Measurements from ENCODE around the gene SLC24A1. TPM values are rescaled to one million over a fixed set of nuclear protein-coding genes. Genes with fewer than 3 reads are reported as not detected.

Gene SLC24A1
- total RNA-seq, 2 donors from 2014 or later, result 8.9 to 14.5 TPM

DNA sequence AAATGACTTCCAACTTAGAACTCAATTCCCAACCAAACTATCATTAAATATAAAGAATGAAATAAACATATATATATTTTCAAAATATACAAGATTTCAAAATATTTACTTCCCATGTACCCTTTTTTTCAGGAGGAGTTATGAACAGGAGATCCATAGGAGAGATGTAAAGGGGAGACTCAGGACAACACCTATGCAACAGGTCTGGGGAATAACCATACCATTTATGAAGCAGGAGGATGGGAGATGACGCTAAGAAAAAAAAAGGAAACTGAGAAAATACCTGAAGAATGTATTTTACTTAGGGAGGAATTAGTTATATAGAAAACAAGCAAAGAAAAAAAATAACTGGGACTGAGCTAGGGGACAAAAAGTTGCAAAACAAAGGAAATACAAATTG, 34.6 kb upstream of the SLC24A1 start:
- H3K27me3 ChIP-seq (replicated peaks; ENCODE audit: insufficient read depth), result no peaks in the 10 kb centered on the region
- no peaks in the 10 kb centered on the region for H3K4me1 ChIP-seq (replicated peaks)
- H3K36me3 ChIP-seq, result no peaks in the 10 kb centered on the region
- no peak overlapping the region for H3K4me3 ChIP-seq
- WGBS, result 94% methylated on average over 1 of the region's 1 CpG
- no peaks in the 10 kb centered on the region for H3K9me3 ChIP-seq
- DNase-seq (ENCODE audit: low spot score), result no peak
- H3K27ac ChIP-seq, result no peak overlapping the region
- TF ChIP-seq POLR2AphosphoS5 (IDR thresholded peaks at IDR 0.05) (no peak), POLR2A (IDR thresholded peaks at IDR 0.05) (no peak), CTCF (IDR thresholded peaks at IDR 0.05) (no peak)
- intact Hi-C loops (cut with DNase I), result no loop called here

DNA sequence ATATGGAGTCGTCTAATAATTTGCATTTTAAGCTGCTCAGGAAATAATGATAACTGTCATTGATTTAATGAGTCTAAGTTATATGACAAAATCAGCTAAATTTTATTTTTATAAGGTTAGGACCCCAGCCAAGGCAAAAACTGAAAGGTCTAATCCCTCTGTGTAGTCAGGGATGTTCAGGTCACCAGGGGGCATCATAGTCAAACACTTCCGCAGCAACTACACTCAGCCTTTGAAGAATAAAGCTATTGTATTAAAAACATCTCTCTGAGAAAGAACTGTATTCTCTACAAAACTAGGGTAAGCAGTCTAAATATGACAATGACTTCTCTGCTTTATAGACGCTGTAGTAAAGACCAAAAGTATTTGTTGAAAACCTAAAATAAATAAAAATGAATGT, 25.8 kb upstream of the SLC24A1 start:
- no peaks in the 10 kb centered on the region for H3K9me3 ChIP-seq
- intact Hi-C loops (cut with DNase I), result no loop called here
- no peak overlapping the region for H3K27ac ChIP-seq
- H3K36me3 ChIP-seq, result peaks cover 0 to 15% of the 10 kb centered on the region in 2 donors
- TF ChIP-seq POLR2AphosphoS5 (IDR thresholded peaks at IDR 0.05), result no peak
- peak in 1 of 4 experiments; percentile 6 for TF ChIP-seq CTCF (IDR thresholded peaks at IDR 0.05)
- no peaks in the 10 kb centered on the region for H3K27me3 ChIP-seq (replicated peaks; ENCODE audit: insufficient read depth)
- no peak overlapping the region for H3K4me3 ChIP-seq
- no peak for DNase-seq (ENCODE audit: low spot score)
- WGBS, result 67% methylated on average over 3 of the region's 3 CpGs
- no peaks in the 10 kb centered on the region for H3K4me1 ChIP-seq (replicated peaks)

DNA sequence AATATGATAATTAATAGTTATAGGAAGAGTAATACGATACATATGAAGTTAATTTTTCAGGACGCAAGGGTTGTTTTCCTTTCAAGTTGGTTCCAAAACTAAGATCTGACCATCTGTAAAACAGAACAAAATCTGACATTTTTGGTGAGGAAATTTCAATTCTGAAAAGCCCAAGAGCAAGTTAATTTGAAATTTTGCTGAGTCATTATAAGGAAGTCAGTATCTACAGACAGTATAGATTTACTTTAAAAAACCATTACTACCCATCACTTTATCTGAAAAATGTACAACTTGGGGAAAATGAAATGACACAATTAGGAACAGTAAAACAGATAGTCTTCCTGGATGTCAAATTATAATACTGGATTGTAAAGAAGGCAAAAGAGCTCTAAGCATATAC, 23.3 kb upstream of the SLC24A1 start:
- TF ChIP-seq POLR2A (IDR thresholded peaks at IDR 0.05), result no peak
- Histone ChIP-seq H3K9me3 (no peaks in the 10 kb centered on the region), H3K4me3 (no peak overlapping the region), H3K36me3 (peaks cover 0 to 8% of the 10 kb centered on the region in 2 donors), H3K4me1 (replicated peaks) (no peaks in the 10 kb centered on the region), H3K27ac (no peak overlapping the region), H3K27me3 (replicated peaks; ENCODE audit: insufficient read depth) (no peaks in the 10 kb centered on the region)
- DNase-seq (ENCODE audit: low spot score), result no peak
- intact Hi-C loops (cut with DNase I), result no loop called here
- WGBS, result 95% methylated on average over 2 of the region's 2 CpGs

- Histone ChIP-seq H3K27ac (no peak overlapping the region), H3K4me3 (no peak overlapping the region), H3K9me3 (no peaks in the 10 kb centered on the region), H3K4me1 (replicated peaks) (no peaks in the 10 kb centered on the region), H3K27me3 (replicated peaks; ENCODE audit: insufficient read depth) (no peaks in the 10 kb centered on the region), H3K36me3 (peaks cover 0 to 5% of the 10 kb centered on the region in 2 donors)
- intact Hi-C loops (cut with DNase I), result no loop called here
- TF ChIP-seq POLR2A (IDR thresholded peaks at IDR 0.05) (no peak), CTCF (IDR thresholded peaks at IDR 0.05) (no peak), POLR2AphosphoS5 (IDR thresholded peaks at IDR 0.05) (no peak)
- WGBS, result 91% methylated on average over 5 of the region's 5 CpGs
- no peak for DNase-seq (ENCODE audit: low spot score)
These were observed 22.1 kb upstream of the SLC24A1 start for GRCh38 chr15:65599677-65600076.

DNA sequence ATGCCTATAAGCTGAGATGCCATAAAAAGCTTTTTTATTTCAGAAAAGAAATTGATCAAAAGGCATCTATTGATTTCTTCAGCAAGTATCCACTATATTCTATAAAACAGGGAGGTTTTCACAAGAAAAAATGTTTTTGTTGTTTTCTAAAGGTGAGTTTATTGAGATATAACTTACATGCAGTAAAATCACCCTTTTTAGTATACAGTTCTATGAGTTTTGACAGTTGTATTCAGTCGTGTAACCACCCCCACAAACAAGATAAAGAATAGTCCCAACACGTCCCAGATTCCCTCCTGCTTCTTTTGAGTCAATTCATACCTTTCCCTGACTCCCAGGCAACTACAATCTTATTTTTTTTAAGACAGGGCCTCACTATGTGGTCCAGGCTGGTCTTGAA, 18.6 kb upstream of the SLC24A1 start:
- intact Hi-C loops (cut with DNase I), result no loop called here
- 74% methylated on average over 2 of the region's 2 CpGs for WGBS
- no peak for DNase-seq (ENCODE audit: low spot score)
- Histone ChIP-seq H3K36me3 (no peaks in the 10 kb centered on the region), H3K9me3 (no peaks in the 10 kb centered on the region), H3K4me3 (no peak overlapping the region), H3K27ac (no peak overlapping the region), H3K27me3 (replicated peaks; ENCODE audit: insufficient read depth) (no peaks in the 10 kb centered on the region), H3K4me1 (replicated peaks) (no peaks in the 10 kb centered on the region)
- TF ChIP-seq POLR2A (IDR thresholded peaks at IDR 0.05) (no peak), POLR2AphosphoS5 (IDR thresholded peaks at IDR 0.05) (no peak), CTCF (IDR thresholded peaks at IDR 0.05) (no peak)
